ENCODE measurements around the gene STXBP6.

- no peak for TF ChIP-seq CTCF (IDR thresholded peaks at IDR 0.05)
- TF ChIP-seq POLR2A (IDR thresholded peaks at IDR 0.05): no peak
Measured at GRCh38 chr14:24964591-24964990, 85.4 kb downstream of the STXBP6 start.
